ENCODE results near the gene DSTN.
A peak's percentile ranks its signal among the peaks of the same experiment; 100 is the strongest.

The DSTN gene

DNA sequence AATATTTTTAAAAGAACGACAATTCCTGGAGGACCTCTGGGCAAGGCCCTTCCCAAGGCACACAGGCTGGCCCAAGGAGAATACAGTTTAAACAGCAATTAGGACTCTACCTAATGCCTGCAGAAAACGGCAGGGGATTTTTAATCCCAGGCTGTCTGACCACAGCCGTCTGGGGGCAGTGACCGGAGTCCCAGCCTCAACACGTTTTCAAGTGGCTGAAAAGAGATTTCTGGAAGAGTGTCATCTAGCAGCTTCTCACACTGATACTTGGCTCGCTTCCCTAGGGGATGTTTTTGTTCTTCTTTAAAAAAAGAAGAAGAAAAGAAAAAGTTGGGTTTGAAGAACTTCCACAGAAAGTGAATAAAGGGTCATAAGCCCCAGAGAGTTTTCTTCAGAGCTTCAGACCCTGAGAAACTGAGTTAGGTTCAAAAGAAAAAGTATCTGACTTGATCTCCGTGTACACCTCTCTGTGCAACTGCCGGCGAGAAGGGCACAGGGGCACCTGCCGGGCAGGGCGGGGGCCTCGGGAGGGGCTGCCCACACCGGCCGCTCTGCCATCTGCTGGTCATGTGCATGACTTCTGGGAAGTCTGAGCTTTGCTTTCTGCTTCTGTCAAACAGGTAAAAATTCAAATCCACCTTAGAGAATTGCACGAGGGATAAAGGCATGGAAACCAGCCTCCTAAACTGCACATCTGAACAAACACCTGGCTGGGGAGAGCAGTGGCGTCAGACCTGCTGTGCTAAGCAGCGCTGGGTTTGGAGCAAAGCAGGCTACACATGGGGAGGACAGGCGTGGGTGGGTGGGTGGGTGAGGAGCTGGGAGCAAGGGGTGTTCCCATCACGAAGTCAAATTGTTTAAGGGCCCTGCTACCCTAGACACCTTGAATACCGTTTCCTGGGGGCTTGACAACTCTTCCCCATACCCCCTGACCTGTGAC is 79.2 kb downstream of the DSTN start:
- peaks cover 26 to 71% (median 69%) of the 10 kb centered on the region in 5 donors for H3K4me1 ChIP-seq (ENCODE audit: control insufficient read depth in 5 of 5, insufficient read depth in 5 of 5, low read length in 5 of 5)
- peak overlapping the region; percentile 17 for H3K27ac ChIP-seq (ENCODE audit: low read depth, low read length)
- no peak overlapping the region for H3K4me3 ChIP-seq (ENCODE audit: low read depth in 1 of 5, low read length in 5 of 5)
- peak overlapping the region in 3 of 5 donors; percentile 27 to 52 (median 28) for H3K9ac ChIP-seq (ENCODE audit: low read length in 5 of 5)
- H3K9me3 ChIP-seq (ENCODE audit: control insufficient read depth in 5 of 5, low read length in 5 of 5) = no peaks in the 10 kb centered on the region
- peaks cover 0 to 17% (median 7%) of the 10 kb centered on the region in 5 donors for H3K36me3 ChIP-seq (ENCODE audit: control insufficient read depth in 5 of 5, insufficient read depth in 5 of 5, low read length in 5 of 5)
- no peaks in the 10 kb centered on the region for H3K27me3 ChIP-seq (ENCODE audit: control insufficient read depth in 5 of 5, insufficient read depth in 4 of 5, low read length in 5 of 5)

DNA sequence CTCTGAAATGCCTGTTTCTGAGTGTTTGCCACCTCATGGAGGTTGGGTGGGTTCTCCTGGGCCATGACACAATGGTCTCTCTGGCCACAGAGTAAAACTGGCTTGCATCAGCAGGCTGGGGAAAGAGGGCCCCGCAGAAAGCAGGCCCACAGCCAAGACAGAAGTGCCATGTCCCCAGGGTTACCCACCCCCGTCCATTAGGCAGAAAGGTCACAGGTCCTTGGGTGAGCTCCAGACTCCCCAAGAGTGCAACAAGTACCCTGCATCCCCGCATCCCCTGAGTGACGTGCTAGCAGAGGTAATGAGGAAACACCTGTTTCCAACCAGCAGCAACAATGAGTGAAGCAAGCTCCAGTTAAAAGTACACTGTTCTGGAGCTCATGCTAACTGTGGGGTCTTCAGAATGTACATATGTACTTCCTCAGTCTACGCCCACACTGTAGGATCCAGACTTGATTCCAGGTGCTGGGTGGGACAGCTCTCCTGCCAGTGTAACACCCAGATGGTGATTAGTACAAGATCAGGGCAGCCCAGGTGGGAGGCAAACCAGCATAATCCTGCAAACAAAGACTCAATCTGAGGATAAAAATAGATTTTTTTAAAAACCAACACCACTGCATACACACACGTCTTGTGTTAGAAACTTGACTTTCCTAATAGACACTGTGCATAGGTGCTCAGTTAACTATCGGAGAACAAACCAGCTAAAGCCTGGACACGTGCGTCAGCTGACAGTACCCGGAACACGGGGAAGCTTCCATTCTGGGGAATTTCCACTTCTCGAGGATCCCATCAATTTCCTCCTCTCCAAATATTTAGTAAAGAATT is 80.6 kb downstream of the DSTN start:
- Histone ChIP-seq H3K9ac (ENCODE audit: low read length in 5 of 5) (peak overlapping the region in 1 of 5 donors; percentile 9), H3K27me3 (ENCODE audit: control insufficient read depth in 5 of 5, insufficient read depth in 4 of 5, low read length in 5 of 5) (no peaks in the 10 kb centered on the region), H3K4me1 (ENCODE audit: control insufficient read depth in 5 of 5, insufficient read depth in 5 of 5, low read length in 5 of 5) (peaks cover 26 to 76% (median 70%) of the 10 kb centered on the region in 5 donors), H3K4me3 (ENCODE audit: low read depth in 1 of 5, low read length in 5 of 5) (no peak overlapping the region), H3K27ac (ENCODE audit: low read depth, low read length) (peak overlapping the region; percentile 41), H3K36me3 (ENCODE audit: control insufficient read depth in 5 of 5, insufficient read depth in 5 of 5, low read length in 5 of 5) (peaks cover 0 to 23% (median 11%) of the 10 kb centered on the region in 5 donors), H3K9me3 (ENCODE audit: control insufficient read depth in 5 of 5, low read length in 5 of 5) (no peaks in the 10 kb centered on the region)

DNA sequence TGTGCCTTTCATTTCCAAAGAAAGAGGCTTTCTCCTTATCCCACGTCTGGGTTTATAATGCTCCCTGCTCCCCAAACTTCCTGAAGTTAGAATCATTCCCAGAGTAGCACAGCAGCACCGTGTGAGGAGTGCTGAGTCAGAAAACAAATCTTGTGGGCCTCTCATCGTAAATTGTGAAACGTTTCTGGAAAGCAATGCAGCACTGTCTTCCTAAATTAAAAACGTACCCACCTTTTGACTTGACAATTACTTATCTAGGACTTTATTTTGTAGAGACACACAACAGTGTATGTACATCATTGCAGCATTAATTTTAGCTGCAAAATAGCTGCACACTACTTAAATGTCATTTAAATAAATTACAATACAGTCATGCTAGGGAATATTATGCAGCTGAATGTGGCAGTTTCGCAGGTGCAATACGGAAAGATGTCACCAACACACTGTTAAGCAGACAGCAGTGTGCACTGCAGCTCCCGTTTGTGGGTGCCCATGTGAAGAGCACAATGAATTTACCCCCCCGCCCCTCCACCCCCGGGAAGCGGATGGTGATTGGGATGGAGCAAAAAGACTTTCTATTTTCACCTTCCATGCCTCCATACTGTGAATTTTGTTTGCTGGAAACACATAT is 81.4 kb downstream of the DSTN start:
- Histone ChIP-seq H3K36me3 (ENCODE audit: control insufficient read depth in 5 of 5, insufficient read depth in 5 of 5, low read length in 5 of 5) (peaks cover 0 to 28% (median 14%) of the 10 kb centered on the region in 5 donors), H3K9ac (ENCODE audit: low read length in 5 of 5) (no peak overlapping the region), H3K27ac (ENCODE audit: low read depth, low read length) (peak overlapping the region; percentile 41)

GRCh38 chr20:17651760-17652388 is 82.0 kb downstream of the DSTN start:
- Histone ChIP-seq H3K27me3 (ENCODE audit: control insufficient read depth in 5 of 5, insufficient read depth in 4 of 5, low read length in 5 of 5) (no peaks in the 10 kb centered on the region), H3K9me3 (ENCODE audit: control insufficient read depth in 5 of 5, low read length in 5 of 5) (no peaks in the 10 kb centered on the region), H3K36me3 (ENCODE audit: control insufficient read depth in 5 of 5, insufficient read depth in 5 of 5, low read length in 5 of 5) (peaks cover 0 to 33% (median 14%) of the 10 kb centered on the region in 5 donors), H3K4me3 (ENCODE audit: low read depth in 1 of 5, low read length in 5 of 5) (no peak overlapping the region), H3K9ac (ENCODE audit: low read length in 5 of 5) (no peak overlapping the region), H3K4me1 (ENCODE audit: control insufficient read depth in 5 of 5, insufficient read depth in 5 of 5, low read length in 5 of 5) (peaks cover 23 to 63% (median 59%) of the 10 kb centered on the region in 5 donors), H3K27ac (ENCODE audit: low read depth, low read length) (no peak overlapping the region)

More for the DNA sequence above, 81.4 kb downstream of the DSTN start:
- H3K4me1 ChIP-seq (ENCODE audit: control insufficient read depth in 5 of 5, insufficient read depth in 5 of 5, low read length in 5 of 5) = peaks cover 26 to 69% (median 64%) of the 10 kb centered on the region in 5 donors
- H3K9me3 ChIP-seq (ENCODE audit: control insufficient read depth in 5 of 5, low read length in 5 of 5) = no peaks in the 10 kb centered on the region
- H3K27me3 ChIP-seq (ENCODE audit: control insufficient read depth in 5 of 5, insufficient read depth in 4 of 5, low read length in 5 of 5) = no peaks in the 10 kb centered on the region
- H3K4me3 ChIP-seq (ENCODE audit: low read depth in 1 of 5, low read length in 5 of 5) = no peak overlapping the region

DNA sequence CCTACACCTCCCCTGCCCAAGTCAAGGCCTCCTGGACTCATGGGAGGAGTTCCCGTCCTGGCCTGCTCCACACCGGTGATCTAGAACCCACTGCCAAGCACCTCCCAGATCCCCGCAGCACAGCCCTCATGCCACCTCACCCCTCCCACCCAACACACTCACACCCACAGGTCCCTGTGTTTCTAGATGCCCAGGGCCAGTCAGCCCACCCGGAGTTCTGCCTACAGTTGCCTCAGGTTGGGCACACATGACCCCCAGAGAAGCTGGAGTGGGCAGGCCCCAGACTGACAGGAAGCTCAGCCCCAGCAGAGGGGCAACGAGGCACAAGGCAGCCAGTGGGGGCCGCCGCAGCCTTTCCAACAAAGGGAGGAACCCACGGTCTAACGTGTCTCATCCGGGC is 82.5 kb downstream of the DSTN start:
- H3K27ac ChIP-seq (ENCODE audit: low read depth, low read length) = no peak overlapping the region

GRCh38 chr20:17653835-17654648 is 84.2 kb downstream of the DSTN start:
- no peak overlapping the region for H3K27ac ChIP-seq (ENCODE audit: low read depth, low read length)
- H3K9ac ChIP-seq (ENCODE audit: low read length in 5 of 5) = no peak overlapping the region
- no peaks in the 10 kb centered on the region for H3K27me3 ChIP-seq (ENCODE audit: control insufficient read depth in 5 of 5, insufficient read depth in 4 of 5, low read length in 5 of 5)
- H3K4me1 ChIP-seq (ENCODE audit: control insufficient read depth in 5 of 5, insufficient read depth in 5 of 5, low read length in 5 of 5) = peaks cover 11 to 46% (median 41%) of the 10 kb centered on the region in 5 donors
- no peak overlapping the region for H3K4me3 ChIP-seq (ENCODE audit: low read depth in 1 of 5, low read length in 5 of 5)
- H3K36me3 ChIP-seq (ENCODE audit: control insufficient read depth in 5 of 5, insufficient read depth in 5 of 5, low read length in 5 of 5) = peaks cover 0 to 47% (median 25%) of the 10 kb centered on the region in 5 donors
- no peaks in the 10 kb centered on the region for H3K9me3 ChIP-seq (ENCODE audit: control insufficient read depth in 5 of 5, low read length in 5 of 5)

More for the DNA sequence above, 82.5 kb downstream of the DSTN start:
- H3K4me3 ChIP-seq (ENCODE audit: low read depth in 1 of 5, low read length in 5 of 5) = no peak overlapping the region
- no peaks in the 10 kb centered on the region for H3K9me3 ChIP-seq (ENCODE audit: control insufficient read depth in 5 of 5, low read length in 5 of 5)
- H3K27me3 ChIP-seq (ENCODE audit: control insufficient read depth in 5 of 5, insufficient read depth in 4 of 5, low read length in 5 of 5) = no peaks in the 10 kb centered on the region
- H3K36me3 ChIP-seq (ENCODE audit: control insufficient read depth in 5 of 5, insufficient read depth in 5 of 5, low read length in 5 of 5) = peaks cover 0 to 33% (median 14%) of the 10 kb centered on the region in 5 donors
- H3K9ac ChIP-seq (ENCODE audit: low read length in 5 of 5) = no peak overlapping the region
- peaks cover 19 to 59% (median 57%) of the 10 kb centered on the region in 5 donors for H3K4me1 ChIP-seq (ENCODE audit: control insufficient read depth in 5 of 5, insufficient read depth in 5 of 5, low read length in 5 of 5)

DNA sequence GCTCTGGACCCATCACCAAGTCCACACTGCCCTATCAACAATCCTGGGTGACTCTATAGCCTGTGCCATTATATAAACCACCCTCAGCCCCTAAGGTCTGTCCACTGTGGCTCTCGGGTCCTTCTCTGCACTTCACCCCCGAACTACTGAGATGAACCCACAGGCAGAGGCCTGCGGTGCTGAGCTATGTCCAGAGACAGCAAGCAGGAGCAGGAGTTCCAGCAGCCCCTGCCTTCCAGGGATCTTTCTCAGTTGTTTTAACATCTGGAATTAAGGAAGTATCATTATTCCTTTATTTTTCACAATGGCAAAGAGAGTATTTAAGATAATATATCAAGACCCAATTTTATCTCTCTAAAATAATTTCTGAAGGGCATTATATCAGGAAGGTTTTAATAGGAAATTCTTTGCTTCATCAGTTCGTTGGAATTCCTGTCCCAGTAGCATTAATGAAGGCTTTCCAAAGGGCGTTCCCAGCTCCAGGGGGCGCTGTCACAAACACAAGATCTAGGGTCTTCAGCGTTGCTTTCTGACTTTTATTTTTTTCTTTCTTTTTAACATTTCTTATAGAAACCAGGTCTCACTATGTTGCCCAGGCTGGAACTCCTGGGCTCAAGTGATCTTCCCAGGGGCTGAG is 84.9 kb downstream of the DSTN start:
- H3K36me3 ChIP-seq (ENCODE audit: control insufficient read depth in 5 of 5, insufficient read depth in 5 of 5, low read length in 5 of 5) = peaks cover 0 to 49% (median 27%) of the 10 kb centered on the region in 5 donors
- peak overlapping the region in 1 of 5 donors; percentile 26 for H3K9ac ChIP-seq (ENCODE audit: low read length in 5 of 5)
- H3K4me3 ChIP-seq (ENCODE audit: low read depth in 1 of 5, low read length in 5 of 5) = no peak overlapping the region
- no peak overlapping the region for H3K27ac ChIP-seq (ENCODE audit: low read depth, low read length)
- H3K9me3 ChIP-seq (ENCODE audit: control insufficient read depth in 5 of 5, low read length in 5 of 5) = no peaks in the 10 kb centered on the region
- H3K4me1 ChIP-seq (ENCODE audit: control insufficient read depth in 5 of 5, insufficient read depth in 5 of 5, low read length in 5 of 5) = peaks cover 11 to 40% (median 34%) of the 10 kb centered on the region in 5 donors
- H3K27me3 ChIP-seq (ENCODE audit: control insufficient read depth in 5 of 5, insufficient read depth in 4 of 5, low read length in 5 of 5) = no peaks in the 10 kb centered on the region

DNA sequence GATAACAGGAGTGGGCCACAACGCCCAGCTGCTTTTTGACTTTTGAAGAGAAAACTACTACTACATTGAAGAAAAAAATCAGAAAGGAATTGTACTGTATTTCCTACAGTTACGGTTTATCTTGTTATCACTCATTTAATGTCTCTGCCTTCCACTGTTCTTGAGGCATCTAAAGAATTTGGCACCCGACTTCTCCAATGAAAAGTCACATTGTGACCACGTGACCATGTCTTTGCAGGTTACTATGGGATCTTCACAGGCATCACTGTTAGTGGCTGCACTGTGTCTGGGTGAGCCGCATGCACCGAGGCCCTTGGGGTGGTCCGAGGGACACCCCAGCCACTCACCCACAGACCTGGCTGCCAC is 85.4 kb downstream of the DSTN start:
- H3K27me3 ChIP-seq (ENCODE audit: control insufficient read depth in 5 of 5, insufficient read depth in 4 of 5, low read length in 5 of 5) = no peaks in the 10 kb centered on the region
- H3K9ac ChIP-seq (ENCODE audit: low read length in 5 of 5) = peak overlapping the region in 1 of 5 donors; percentile 26
- H3K9me3 ChIP-seq (ENCODE audit: control insufficient read depth in 5 of 5, low read length in 5 of 5) = no peaks in the 10 kb centered on the region
- no peak overlapping the region for H3K27ac ChIP-seq (ENCODE audit: low read depth, low read length)
- no peak overlapping the region for H3K4me3 ChIP-seq (ENCODE audit: low read depth in 1 of 5, low read length in 5 of 5)
- H3K36me3 ChIP-seq (ENCODE audit: control insufficient read depth in 5 of 5, insufficient read depth in 5 of 5, low read length in 5 of 5) = peaks cover 0 to 54% (median 31%) of the 10 kb centered on the region in 5 donors
- peaks cover 9 to 36% (median 30%) of the 10 kb centered on the region in 5 donors for H3K4me1 ChIP-seq (ENCODE audit: control insufficient read depth in 5 of 5, insufficient read depth in 5 of 5, low read length in 5 of 5)
